ENCODE results near the gene MBD5. TPM values are rescaled to one million over a fixed set of nuclear protein-coding genes. Genes with fewer than 3 reads are reported as not detected.

Gene MBD5
- total and polyA plus RNA-seq, 12 donors: 5.6 to 61.7 (median 40.5) TPM

- no peaks in the 10 kb centered on the region for H3K9me3 ChIP-seq (replicated peaks in 1 of 3)
- no peaks in the 10 kb centered on the region for H3K36me3 ChIP-seq (replicated peaks in 1 of 2)
- H3K27ac ChIP-seq: no peak overlapping the region
- DNase-seq: no peak
- TF ChIP-seq, protein P1, sequence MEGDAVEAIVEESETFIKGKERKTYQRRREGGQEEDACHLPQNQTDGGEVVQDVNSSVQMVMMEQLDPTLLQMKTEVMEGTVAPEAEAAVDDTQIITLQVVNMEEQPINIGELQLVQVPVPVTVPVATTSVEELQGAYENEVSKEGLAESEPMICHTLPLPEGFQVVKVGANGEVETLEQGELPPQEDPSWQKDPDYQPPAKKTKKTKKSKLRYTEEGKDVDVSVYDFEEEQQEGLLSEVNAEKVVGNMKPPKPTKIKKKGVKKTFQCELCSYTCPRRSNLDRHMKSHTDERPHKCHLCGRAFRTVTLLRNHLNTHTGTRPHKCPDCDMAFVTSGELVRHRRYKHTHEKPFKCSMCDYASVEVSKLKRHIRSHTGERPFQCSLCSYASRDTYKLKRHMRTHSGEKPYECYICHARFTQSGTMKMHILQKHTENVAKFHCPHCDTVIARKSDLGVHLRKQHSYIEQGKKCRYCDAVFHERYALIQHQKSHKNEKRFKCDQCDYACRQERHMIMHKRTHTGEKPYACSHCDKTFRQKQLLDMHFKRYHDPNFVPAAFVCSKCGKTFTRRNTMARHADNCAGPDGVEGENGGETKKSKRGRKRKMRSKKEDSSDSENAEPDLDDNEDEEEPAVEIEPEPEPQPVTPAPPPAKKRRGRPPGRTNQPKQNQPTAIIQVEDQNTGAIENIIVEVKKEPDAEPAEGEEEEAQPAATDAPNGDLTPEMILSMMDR (IDR thresholded peaks at IDR 0.05): no peak
- TF ChIP-seq POLR2A (IDR thresholded peaks at IDR 0.05): no peak
- WGBS, 4 donors: 92 to 100% (median 95%) methylated on average over 1 of the region's 1 CpG
- no peak overlapping the region for H3K4me3 ChIP-seq
- H3K4me1 ChIP-seq (replicated peaks in 1 of 2): no peaks in the 10 kb centered on the region
- intact Hi-C loops (cut with DNase I): no loop called here
- no peaks in the 10 kb centered on the region for H3K27me3 ChIP-seq
Measured at GRCh38 chr2:148447877-148448276, 427.0 kb downstream of the MBD5 start.

- Histone ChIP-seq H3K27me3 (no peaks in the 10 kb centered on the region), H3K9me3 (replicated peaks in 1 of 3) (no peaks in the 10 kb centered on the region), H3K36me3 (replicated peaks in 1 of 2) (no peaks in the 10 kb centered on the region), H3K4me1 (replicated peaks in 1 of 2) (no peaks in the 10 kb centered on the region), H3K27ac (no peak overlapping the region), H3K4me3 (no peak overlapping the region)
- TF ChIP-seq, protein P1 (IDR thresholded peaks at IDR 0.05): no peak
- no peak for TF ChIP-seq POLR2A (IDR thresholded peaks at IDR 0.05)
- WGBS, 4 donors: 90 to 99% (median 95%) methylated on average over 3 of the region's 3 CpGs
- no peak for DNase-seq
- intact Hi-C loops (cut with DNase I): no loop called here
Measured at GRCh38 chr2:148450531-148450930, 429.6 kb downstream of the MBD5 start.

DNA sequence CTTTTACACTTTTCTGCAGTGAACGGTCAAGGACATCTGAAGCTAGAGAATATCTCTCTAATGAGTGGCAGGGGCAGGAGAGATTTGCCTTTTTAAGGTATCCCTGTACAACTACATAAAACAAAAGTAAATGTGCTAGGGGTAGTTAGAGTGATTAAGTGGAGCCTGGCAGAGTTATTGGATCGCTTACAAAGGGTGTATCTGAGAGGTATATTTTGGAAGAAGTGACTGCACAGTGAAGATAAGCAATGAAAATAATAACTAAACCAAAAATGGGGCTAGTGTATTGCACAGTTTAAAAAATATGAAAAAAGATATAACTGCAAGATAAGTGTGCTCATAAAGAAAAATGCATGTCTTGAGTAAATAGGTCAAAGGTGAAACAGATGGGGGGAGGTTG, 430.2 kb downstream of the MBD5 start:
- 82 to 96% (median 92%) methylated on average over 2 of the region's 2 CpGs for WGBS, 4 donors
- Histone ChIP-seq H3K36me3 (replicated peaks in 1 of 2) (no peaks in the 10 kb centered on the region), H3K9me3 (replicated peaks in 1 of 3) (no peaks in the 10 kb centered on the region), H3K4me3 (no peak overlapping the region), H3K27me3 (no peaks in the 10 kb centered on the region), H3K27ac (no peak overlapping the region), H3K4me1 (replicated peaks in 1 of 2) (no peaks in the 10 kb centered on the region)
- no peak for TF ChIP-seq POLR2A (IDR thresholded peaks at IDR 0.05)
- TF ChIP-seq, protein P1 (IDR thresholded peaks at IDR 0.05): no peak
- DNase-seq: no peak
- intact Hi-C loops (cut with DNase I): no loop called here

DNA sequence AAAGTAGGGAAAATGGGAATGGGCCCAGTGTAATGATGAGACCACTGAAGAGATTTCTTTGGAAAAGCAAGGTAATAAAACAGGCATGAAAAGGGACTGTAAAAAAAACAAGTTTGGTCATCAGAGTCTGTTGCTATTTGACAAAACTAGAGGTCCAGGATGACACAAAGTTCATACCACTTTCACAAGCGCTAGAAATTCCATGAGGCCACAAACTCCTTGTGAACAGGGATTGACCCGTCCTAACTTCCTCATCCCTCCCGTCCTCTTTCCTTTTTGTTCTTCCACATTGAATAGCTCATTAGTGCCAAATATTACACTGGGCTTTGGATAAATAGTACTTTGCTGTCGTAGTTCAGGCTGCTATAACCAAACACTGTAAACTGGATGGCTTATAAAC, 434.9 kb downstream of the MBD5 start:
- no peaks in the 10 kb centered on the region for H3K36me3 ChIP-seq (replicated peaks in 1 of 2)
- no peaks in the 10 kb centered on the region for H3K27me3 ChIP-seq
- no peaks in the 10 kb centered on the region for H3K9me3 ChIP-seq (replicated peaks in 1 of 3)
- intact Hi-C loops (cut with DNase I): no loop called here
- no peak for TF ChIP-seq POLR2A (IDR thresholded peaks at IDR 0.05)
- 91 to 95% (median 93%) methylated on average over 4 of the region's 4 CpGs for WGBS, 4 donors
- no peak for DNase-seq
- H3K4me1 ChIP-seq (replicated peaks in 1 of 2): no peaks in the 10 kb centered on the region
- no peak overlapping the region for H3K27ac ChIP-seq
- no peak overlapping the region for H3K4me3 ChIP-seq

- 95 to 98% (median 97%) methylated on average over 2 of the region's 2 CpGs for WGBS, 4 donors
- H3K4me1 ChIP-seq (replicated peaks in 1 of 2): no peaks in the 10 kb centered on the region
- H3K4me3 ChIP-seq: no peak overlapping the region
- H3K36me3 ChIP-seq (replicated peaks in 1 of 2): no peaks in the 10 kb centered on the region
- H3K9me3 ChIP-seq (replicated peaks in 1 of 3): no peaks in the 10 kb centered on the region
- no peak overlapping the region for H3K27ac ChIP-seq
- H3K27me3 ChIP-seq: no peaks in the 10 kb centered on the region
- intact Hi-C loops (cut with DNase I): no loop called here
- no peak for TF ChIP-seq POLR2A (IDR thresholded peaks at IDR 0.05)
- TF ChIP-seq, protein P1 (IDR thresholded peaks at IDR 0.05): no peak
- no peak for DNase-seq
Measured at GRCh38 chr2:148458171-148458570, 437.3 kb downstream of the MBD5 start.

Measured in adrenal gland (tissue), 12 donors.